K562 (cell line): ENCODE measurements around the gene MRPL22. TPM values are rescaled to one million over a fixed set of nuclear protein-coding genes. Genes with fewer than 3 reads are reported as not detected.

ENCODE experiments used
- DNMT1 ChIP-seq: fragments of 450-650 bp; IDR thresholded peaks from 2 replicates; pipeline ENCODE4 v1.6.1; 2016; ENCODE audit warnings: antibody characterized with exemption, mild to moderate bottlenecking
- FOXA1 ChIP-seq: fragments of 450-650 bp; IDR thresholded peaks from 2 replicates; pipeline ENCODE4 v1.6.1; 2016; ENCODE audit warnings: mild to moderate bottlenecking, borderline replicate concordance
- HOXB6 ChIP-seq: fragments of 250-450 bp; sonication (Bioruptor Pico); IDR thresholded peaks from 2 replicates; pipeline ENCODE4 v1.5.1; 2022; ENCODE audit warnings: mild to moderate bottlenecking, borderline replicate concordance
- NFIC ChIP-seq: fragments of 450-650 bp; IDR thresholded peaks from 2 replicates; pipeline ENCODE4 v1.6.1; 2017; ENCODE audit warnings: mild to moderate bottlenecking, inconsistent platforms
- PPARD ChIP-seq: fragments of 250-450 bp; sonication (Bioruptor Pico); IDR thresholded peaks from 2 replicates; pipeline ENCODE4 v1.8.0; 2022; ENCODE audit warnings: inconsistent platforms, mild to moderate bottlenecking, moderate library complexity
- TAF15 ChIP-seq: fragments of 200-400 bp; formaldehyde crosslinking; IDR thresholded peaks from 2 replicates; pipeline ENCODE4 v1.6.1; 2017; ENCODE audit warnings: mild to moderate bottlenecking, low read depth, low read length, moderate library complexity
- YY1 ChIP-seq, 3 experiments: IDR thresholded peaks; 2 replicates each; pipeline ENCODE4 v1.6.1; 2011; ENCODE audit warnings: low read length in 2 of 3, mild to moderate bottlenecking in 2 of 3, moderate library complexity in 2 of 3, borderline replicate concordance in 1 of 3, control low read depth in 1 of 3, low read depth in 1 of 3; ENCODE audit not compliant: insufficient read depth in 3 of 3, insufficient replicate concordance in 2 of 3, control insufficient read depth in 1 of 3, insufficient read length in 1 of 3; ENCODE audit errors: extremely low read depth in 1 of 3
- ZNF124 ChIP-seq: sonication (generic); formaldehyde crosslinking; IDR thresholded peaks from 2 replicates; pipeline ENCODE4 v1.8.1; 2022; ENCODE audit warnings: missing genetic modification reagents
- ZNF431 ChIP-seq: sonication (generic); formaldehyde crosslinking; IDR thresholded peaks from 2 replicates; pipeline ENCODE4 v1.8.0; 2022; ENCODE audit warnings: mild to moderate bottlenecking, missing genetic modification reagents
- ZNF77 ChIP-seq: fragments of 250-450 bp; sonication (Bioruptor Pico); IDR thresholded peaks from 2 replicates; pipeline ENCODE4 v1.5.0; 2020
- polyA plus RNA-seq, 8 experiments: library from polyadenylated mRNA; depleted of rRNA in 4 of 8; stranded (reverse) in 5 of 8; unstranded in 3 of 8; fragments of >200 nt; fragmentation: Nextera tagmentation in 2 of 8; fragmentation: Illumina TruSeq in 1 of 8; extraction: Ambion mirVana in 2 of 8; extraction: Trizol in 1 of 8; gene quantifications; 2 replicates each; pipeline versions ENCODE4 v1.2.1 to v1.2.3, GENCODE V29; 2011 to 2014; ENCODE audit warnings: inconsistent platforms in 1 of 8, missing spikeins in 1 of 8
- total RNA-seq, 7 experiments: library from RNA; depleted of rRNA in 6 of 7; stranded (reverse); fragments of >200 nt in 6 of 7; fragmentation: Illumina TruSeq in 2 of 7; extraction: Trizol in 2 of 7; gene quantifications; 2 replicates each; pipeline versions ENCODE4 v1.2.1 to v1.2.3, GENCODE V29; 2011 to 2021; ENCODE audit warnings: low replicate concordance in 1 of 7
- TF ChIP-seq, protein P1 (sequence below): fragments of 250-450 bp; sonication (Bioruptor Pico); IDR thresholded peaks from 2 replicates; pipeline ENCODE4 v1.5.0; 2021; ENCODE audit warnings: mild to moderate bottlenecking, moderate library complexity
- TF ChIP-seq, protein P2 (sequence below), 2 experiments: fragments of 250-450 bp in 1 of 2; fragments of 450-650 bp in 1 of 2; sonication (Bioruptor Pico) in 1 of 2; IDR thresholded peaks; 2 replicates each; pipeline versions ENCODE4 v1.6.1 to v1.8.0; 2016 to 2021; ENCODE audit warnings: mild to moderate bottlenecking in 2 of 2, moderate library complexity in 2 of 2, missing compliant biosample characterization in 1 of 2, missing genetic modification characterization in 1 of 2
- TF ChIP-seq, protein P3 (sequence below): sonication (generic); formaldehyde crosslinking; IDR thresholded peaks from 2 replicates; pipeline ENCODE4 v1.8.0; 2023; ENCODE audit warnings: mild to moderate bottlenecking, missing genetic modification reagents
- TF ChIP-seq, protein P4 (sequence below): fragments of 450-650 bp; formaldehyde crosslinking; IDR thresholded peaks from 2 replicates; pipeline ENCODE4 v1.4.0; 2020; ENCODE audit warnings: mild to moderate bottlenecking, moderate library complexity
- TF ChIP-seq, protein P5 (sequence below): fragments of 250-450 bp; sonication (Bioruptor Pico); IDR thresholded peaks from 2 replicates; pipeline ENCODE4 v1.5.0; 2020; ENCODE audit warnings: mild to moderate bottlenecking

MRPL22 gene
- total and polyA plus RNA-seq, 9 of the 15 experiments (the other 6 are each of a cell fraction or from before 2014, with no cell fraction given): 41.1 to 424 (median 102) TPM

DNA sequence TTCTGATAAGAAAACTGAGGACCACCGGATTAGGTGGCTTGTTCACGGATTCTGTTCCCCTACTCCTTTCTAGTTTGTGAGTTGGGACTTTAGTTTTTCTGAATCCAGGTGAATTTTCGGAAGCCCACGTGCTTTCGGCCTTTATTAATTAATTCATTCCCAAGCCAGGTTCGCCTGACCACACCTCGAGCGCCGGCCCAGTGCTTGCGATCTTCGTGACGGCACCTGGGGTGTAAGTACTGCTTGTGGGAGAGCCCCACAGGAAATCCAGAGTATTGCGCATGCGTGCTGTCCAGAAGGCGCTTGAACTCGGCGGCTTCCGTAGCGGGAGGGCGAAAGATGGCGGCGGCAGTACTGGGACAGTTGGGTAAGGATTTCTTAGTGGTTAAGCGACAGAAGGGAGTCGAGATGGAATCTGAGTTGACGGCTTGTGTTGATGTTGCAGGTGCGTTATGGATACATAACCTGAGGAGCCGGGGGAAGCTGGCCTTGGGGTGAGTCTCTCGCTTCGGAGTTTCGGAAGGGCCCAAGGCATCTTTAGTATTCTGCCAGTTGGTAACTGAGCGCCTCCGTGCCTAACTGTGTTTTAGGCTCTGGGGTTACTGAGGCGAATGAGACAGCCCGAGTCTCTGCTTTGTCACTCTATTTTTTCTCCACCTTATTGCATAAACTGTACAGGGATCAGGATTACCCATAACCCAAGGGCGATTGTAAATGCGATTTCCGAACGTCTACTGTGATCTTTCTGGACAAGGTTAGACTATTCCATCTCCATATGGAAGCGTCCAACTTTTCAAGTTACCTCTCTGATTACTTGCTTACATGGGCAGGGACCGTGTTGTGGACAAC is at the start of gene MRPL22 (continued):
- TF ChIP-seq, protein P1, sequence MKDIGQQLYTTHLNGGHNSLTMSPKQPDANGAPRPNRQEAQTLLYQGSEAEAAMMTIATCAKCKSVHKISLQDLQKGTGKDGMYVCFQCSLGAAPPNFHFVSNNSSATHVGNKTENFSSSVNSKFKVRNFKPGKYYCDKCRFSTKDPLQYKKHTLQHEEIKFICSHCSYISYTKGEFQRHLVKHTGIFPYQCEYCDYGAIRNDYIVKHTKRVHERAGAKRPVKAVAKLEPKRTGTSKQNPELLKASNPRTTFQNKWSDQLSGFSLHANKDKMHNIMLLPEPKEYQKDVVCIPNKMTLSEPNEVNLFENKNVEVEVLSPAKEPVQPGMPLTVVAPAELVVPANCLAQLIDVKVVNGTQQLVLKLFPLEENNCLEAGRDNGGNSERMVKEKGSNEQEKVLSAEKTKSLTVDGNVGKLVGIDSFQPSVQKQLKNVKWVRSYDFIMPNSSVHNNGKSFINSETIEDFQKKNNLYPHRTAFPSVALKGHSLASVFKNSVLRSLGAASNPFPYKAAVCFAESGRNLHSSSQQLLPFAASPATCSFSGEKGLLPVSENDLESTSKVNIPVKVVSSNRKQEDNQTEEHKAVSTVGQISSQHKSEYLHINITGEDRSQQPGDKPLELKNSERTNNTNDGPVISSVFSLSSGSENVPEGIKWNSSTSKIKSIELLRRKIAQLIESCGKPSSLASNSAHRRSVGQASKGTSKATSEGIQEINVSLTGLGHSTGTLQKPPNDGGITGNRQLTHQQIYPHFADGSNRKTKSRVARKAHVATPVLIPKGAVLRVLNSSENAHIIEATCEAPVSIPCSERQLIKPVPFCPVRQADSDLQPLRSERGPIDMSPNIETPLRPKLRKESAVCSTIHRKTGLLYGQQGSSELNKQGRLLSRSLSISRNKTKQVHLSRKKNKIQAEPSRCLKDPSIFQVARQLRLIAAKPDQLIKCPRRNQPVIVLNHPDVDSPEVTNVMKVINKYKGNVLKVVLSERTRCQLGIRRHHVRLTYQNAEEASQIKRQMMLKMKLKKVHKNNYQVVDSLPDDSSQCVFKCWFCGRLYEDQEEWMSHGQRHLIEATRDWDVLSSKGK (CRISPR knock-in tag): no peak
- peak; percentile 82 to 98 (median 96) for TF ChIP-seq YY1 (IDR thresholded peaks at IDR 0.05; ENCODE audit: borderline replicate concordance in 1 of 3, control insufficient read depth in 1 of 3, extremely low read depth in 1 of 3, insufficient read depth in 3 of 3, insufficient read length in 1 of 3, insufficient replicate concordance in 2 of 3, low read depth in 1 of 3, low read length in 2 of 3)
- TF ChIP-seq NFIC: no peak
- TF ChIP-seq, protein P2, sequence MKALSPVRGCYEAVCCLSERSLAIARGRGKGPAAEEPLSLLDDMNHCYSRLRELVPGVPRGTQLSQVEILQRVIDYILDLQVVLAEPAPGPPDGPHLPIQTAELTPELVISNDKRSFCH (CRISPR knock-in tag; IDR thresholded peaks at IDR 0.05): no peak
- TF ChIP-seq, protein P2 (tag; IDR thresholded peaks at IDR 0.05): 0 out of 2 replicates have a peak, but pooled peaks have one; percentile 42
- 0 out of 2 replicates have a peak, but pooled peaks have one; percentile 55 for TF ChIP-seq ZNF431 (CRISPR knock-in tag)
- TF ChIP-seq HOXB6 (CRISPR knock-in tag): no peak
- no peak for TF ChIP-seq DNMT1
- TF ChIP-seq FOXA1: no peak
- no peak for TF ChIP-seq PPARD (CRISPR knock-in tag)
- TF ChIP-seq, protein P3, sequence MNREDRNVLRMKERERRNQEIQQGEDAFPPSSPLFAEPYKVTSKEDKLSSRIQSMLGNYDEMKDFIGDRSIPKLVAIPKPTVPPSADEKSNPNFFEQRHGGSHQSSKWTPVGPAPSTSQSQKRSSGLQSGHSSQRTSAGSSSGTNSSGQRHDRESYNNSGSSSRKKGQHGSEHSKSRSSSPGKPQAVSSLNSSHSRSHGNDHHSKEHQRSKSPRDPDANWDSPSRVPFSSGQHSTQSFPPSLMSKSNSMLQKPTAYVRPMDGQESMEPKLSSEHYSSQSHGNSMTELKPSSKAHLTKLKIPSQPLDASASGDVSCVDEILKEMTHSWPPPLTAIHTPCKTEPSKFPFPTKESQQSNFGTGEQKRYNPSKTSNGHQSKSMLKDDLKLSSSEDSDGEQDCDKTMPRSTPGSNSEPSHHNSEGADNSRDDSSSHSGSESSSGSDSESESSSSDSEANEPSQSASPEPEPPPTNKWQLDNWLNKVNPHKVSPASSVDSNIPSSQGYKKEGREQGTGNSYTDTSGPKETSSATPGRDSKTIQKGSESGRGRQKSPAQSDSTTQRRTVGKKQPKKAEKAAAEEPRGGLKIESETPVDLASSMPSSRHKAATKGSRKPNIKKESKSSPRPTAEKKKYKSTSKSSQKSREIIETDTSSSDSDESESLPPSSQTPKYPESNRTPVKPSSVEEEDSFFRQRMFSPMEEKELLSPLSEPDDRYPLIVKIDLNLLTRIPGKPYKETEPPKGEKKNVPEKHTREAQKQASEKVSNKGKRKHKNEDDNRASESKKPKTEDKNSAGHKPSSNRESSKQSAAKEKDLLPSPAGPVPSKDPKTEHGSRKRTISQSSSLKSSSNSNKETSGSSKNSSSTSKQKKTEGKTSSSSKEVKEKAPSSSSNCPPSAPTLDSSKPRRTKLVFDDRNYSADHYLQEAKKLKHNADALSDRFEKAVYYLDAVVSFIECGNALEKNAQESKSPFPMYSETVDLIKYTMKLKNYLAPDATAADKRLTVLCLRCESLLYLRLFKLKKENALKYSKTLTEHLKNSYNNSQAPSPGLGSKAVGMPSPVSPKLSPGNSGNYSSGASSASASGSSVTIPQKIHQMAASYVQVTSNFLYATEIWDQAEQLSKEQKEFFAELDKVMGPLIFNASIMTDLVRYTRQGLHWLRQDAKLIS (CRISPR knock-in tag): peak; percentile 50; the same call in 1 of the 2 replicates
- TF ChIP-seq, protein P4, sequence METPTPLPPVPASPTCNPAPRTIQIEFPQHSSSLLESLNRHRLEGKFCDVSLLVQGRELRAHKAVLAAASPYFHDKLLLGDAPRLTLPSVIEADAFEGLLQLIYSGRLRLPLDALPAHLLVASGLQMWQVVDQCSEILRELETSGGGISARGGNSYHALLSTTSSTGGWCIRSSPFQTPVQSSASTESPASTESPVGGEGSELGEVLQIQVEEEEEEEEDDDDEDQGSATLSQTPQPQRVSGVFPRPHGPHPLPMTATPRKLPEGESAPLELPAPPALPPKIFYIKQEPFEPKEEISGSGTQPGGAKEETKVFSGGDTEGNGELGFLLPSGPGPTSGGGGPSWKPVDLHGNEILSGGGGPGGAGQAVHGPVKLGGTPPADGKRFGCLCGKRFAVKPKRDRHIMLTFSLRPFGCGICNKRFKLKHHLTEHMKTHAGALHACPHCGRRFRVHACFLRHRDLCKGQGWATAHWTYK (CRISPR knock-in tag): no peak
- TF ChIP-seq TAF15: no peak
- no peak for TF ChIP-seq ZNF124
- TF ChIP-seq ZNF77 (CRISPR knock-in tag): no peak
- TF ChIP-seq, protein P5, sequence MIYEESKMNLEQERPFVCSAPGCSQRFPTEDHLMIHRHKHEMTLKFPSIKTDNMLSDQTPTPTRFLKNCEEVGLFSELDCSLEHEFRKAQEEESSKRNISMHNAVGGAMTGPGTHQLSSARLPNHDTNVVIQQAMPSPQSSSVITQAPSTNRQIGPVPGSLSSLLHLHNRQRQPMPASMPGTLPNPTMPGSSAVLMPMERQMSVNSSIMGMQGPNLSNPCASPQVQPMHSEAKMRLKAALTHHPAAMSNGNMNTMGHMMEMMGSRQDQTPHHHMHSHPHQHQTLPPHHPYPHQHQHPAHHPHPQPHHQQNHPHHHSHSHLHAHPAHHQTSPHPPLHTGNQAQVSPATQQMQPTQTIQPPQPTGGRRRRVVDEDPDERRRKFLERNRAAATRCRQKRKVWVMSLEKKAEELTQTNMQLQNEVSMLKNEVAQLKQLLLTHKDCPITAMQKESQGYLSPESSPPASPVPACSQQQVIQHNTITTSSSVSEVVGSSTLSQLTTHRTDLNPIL: no peak
